HG03135 (cell line): ENCODE results near the gene ZNF217.
"Not testable (repeated sequence)": the region's sequence is repeated elsewhere in the genome, so short reads cannot be mapped to it uniquely, and the experiment has no call there.

Experiments
- ATAC-seq: cut with Tn5 transposase; IDR thresholded peaks from one replicate; pipeline ENCODE4 v1.9.1; 2021; ENCODE audit warnings: mild to moderate bottlenecking, moderate library complexity; ENCODE audit not compliant: unreplicated experiment

ZNF217 gene

DNA sequence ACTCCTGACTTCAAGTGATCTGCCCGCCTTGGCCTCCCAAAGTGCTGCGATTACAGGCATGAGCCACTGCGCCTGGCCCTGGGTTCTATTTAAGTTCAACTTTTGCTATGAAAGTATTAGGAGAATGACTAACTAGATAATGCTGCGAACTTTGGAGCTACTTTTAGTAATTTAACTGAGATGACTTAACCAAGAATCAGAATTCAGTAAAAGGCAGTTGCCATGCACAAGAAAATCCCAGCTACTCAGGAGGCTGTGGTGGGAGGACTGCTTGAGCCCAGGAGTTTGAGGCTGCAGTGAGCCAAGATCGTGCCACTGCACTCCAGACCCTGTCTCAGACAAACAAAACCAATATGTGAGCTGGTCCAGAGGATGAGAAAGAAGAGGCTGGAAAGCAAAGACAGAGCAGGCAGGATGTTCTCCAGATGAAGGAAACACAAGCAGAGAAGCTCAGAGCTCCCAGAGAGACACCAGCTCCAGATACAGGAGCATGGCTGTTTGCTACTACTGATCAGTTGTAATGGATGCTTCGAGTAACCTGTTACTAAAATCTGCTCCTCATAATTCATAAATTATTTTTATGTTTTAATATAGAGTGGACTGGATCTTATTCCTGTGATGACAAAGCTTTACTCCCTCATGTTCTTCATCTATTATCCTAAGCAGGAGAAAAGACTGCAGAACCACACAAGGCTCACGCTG, 23.9 kb downstream of the ZNF217 start:
- no peak for ATAC-seq

DNA sequence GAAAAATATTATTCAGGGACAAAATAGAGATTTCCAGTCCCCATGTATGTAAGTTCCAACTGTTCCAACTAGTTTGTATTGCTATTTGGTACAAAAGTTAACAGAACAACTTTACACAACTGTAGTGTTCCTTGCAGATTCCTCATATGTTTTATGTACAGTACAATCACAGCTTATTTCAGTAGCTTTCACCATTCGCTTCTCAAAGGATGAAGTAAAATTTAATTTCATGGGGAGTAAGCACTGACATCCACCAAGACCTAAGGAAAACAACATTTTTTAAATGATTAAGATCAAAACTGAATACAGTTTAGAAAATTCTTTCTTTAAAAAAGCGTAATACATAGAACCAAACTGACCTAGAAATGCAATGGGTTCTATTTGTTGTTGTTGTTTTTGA, 24.6 kb downstream of the ZNF217 start:
- no peak for ATAC-seq

DNA sequence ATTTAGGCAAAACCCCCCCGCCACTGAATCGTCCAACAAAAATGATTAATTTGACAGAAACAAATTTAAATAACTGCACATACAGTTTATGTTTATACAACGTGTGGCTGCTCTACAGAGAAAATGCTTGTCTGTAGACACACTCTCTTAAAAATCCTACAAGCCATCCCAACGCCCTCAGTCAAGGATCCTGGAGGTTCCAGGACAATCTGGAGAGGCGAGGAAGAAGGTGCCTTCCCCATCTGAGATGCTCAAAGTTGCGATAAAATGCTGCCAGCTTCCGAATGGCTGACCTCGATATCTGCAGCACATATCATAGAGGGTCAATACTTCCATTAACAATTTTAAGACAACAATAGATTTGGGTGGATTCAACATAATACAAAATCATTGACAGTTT, 25.3 kb downstream of the ZNF217 start:
- no peak for ATAC-seq

DNA sequence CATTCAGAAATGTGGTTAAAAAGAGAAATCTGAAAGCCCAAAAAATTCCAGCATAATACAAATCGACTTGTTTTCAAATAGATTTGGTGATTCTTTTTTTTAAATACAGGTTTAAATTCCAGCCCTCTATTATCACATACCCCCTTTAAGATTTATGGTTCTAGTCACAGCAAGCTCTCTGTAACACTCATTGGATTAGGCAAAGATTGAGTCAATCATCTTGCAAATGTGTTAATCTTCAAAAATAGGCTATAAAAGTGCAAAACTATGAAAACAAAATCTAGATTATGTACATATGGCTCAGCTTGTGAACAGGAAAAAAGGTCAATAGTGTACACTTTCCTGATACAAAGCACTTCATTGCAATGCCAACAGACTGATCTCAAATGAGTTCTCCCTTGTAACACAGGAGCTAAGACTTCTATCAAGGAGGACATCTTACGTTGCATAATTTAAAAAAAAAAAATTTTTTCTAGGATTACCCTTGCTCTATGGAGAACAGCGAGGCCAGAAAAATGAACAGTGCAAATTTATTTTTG, 26.2 kb downstream of the ZNF217 start:
- ATAC-seq: no peak

DNA sequence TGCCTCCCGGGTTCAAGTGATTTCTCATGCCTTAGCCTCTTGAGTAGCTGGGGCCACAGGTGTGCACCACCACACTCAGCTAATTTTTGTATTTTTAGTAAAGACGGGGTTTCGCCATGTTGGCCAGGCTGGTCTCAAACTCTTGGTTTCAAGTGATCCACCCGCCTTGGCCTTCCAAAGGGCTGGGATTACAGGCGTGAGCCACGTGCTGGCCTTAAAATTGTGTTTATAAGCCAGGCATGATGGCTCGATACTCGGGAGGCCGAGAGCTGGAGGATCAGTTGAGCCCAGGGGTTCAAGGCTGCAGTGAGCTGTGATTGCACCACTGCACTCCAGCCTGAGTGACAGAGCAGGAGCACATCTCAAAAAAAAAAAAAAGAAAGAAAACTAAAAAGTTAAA, 27.0 kb downstream of the ZNF217 start:
- not testable (repeated sequence) for ATAC-seq

DNA sequence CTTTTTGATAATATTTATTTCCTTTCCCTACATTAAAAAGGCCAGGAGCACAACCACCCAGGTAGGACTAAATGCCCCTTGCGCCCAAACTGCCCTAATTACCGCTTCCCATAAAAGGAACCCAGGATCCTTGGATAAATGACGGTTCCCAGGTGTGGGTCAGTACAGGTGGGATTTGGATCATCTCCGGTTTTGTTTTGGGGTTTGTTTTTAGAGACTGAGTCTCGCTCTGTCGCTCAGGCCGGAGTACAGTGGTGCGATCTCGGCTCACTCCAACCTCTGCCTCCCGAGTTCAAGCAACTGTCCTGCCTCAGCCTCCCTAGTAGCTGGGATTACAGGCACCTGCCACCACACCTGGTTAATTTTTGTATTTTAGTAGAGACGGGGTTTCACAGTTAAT, 28.4 kb downstream of the ZNF217 start:
- ATAC-seq: no peak

DNA sequence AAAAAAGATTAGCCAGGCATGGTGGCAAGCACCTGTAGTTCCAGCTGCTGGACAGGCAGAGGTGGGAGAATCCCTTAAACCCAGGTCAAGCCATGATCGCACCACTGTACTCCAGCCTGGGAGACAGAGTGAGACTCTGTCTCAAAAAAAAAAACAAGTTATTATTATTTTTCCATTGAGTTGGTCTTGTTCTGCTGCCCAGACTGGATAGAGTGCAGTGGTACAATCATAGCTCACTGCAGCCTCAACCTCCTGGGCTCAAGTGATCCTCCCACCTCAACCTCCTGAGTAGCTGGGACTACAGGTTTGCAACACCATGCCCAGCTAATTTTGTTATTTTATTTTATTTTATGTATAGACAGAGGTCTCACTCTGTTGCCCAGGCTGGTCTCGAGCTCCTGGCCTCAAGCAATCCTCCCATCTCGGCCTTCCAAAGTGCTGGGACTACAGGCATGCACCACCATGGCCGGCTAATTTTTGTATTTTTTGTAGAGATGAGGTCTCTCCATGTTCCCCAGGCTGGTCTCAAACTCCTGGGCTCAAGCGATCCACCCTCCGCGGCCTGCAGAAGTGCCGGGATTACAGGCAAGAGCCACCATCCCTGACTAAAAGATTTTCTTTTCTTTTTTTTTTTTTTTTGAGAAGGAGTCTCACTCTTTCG, 31.4 kb downstream of the ZNF217 start:
- ATAC-seq: not testable (repeated sequence)

DNA sequence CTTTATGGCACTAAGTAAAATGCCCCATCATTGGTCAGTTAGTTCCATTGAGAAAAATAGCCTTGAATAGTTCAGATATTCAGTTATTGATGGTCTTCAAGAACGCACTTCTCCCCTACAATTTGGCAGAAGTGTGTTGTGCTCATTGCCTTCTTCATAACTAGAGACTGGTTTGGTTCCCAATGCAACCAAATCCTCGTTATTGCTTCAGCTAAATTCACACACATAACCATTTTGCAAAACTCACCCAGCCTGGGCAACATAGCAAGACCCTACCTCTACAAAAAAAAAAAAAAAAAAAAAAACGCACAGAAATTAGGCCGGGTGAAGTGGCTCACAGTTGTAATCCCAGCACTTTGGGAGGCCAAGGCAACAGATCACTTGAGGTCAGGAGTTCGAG, 32.1 kb downstream of the ZNF217 start:
- ATAC-seq: no peak

DNA sequence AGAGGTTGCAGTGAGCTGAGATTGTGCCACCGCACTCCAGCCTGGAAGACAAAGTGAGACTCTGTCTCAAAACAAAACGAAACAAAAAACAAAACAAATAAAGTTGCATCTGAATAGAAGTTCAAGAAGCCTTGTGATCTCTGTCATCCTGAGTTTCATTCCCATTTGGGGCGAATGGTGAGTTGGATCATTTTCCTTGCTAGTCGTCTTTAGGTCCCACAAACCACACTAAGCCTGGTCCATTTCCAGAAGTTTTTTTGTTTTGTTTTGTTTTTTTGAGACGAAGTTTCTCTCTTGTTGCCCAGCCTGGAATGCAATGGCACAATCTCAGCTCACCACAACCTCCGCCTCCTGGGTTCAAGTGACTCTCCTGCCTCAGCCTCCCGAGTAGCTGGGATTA, 33.8 kb downstream of the ZNF217 start:
- no peak for ATAC-seq

DNA sequence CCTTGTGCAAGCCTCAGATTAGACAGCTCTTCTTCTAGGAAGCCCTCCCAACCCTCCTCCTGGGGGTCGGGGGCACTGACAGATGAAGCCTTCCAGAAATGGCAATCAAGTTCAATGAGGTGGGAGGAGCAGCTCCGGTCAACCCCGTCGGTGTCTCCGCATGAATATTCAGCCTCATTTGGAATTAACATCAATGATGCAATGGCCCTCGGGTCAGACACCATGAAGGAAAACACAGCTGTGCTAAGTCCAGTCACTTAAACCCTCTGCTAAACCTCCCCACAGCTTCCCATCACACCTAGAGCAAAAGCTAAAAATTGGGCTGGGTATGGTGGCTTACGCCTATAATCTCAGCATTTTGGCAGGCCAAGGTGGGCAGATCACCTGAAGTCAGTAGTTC, 36.5 kb downstream of the ZNF217 start:
- ATAC-seq: no peak

DNA sequence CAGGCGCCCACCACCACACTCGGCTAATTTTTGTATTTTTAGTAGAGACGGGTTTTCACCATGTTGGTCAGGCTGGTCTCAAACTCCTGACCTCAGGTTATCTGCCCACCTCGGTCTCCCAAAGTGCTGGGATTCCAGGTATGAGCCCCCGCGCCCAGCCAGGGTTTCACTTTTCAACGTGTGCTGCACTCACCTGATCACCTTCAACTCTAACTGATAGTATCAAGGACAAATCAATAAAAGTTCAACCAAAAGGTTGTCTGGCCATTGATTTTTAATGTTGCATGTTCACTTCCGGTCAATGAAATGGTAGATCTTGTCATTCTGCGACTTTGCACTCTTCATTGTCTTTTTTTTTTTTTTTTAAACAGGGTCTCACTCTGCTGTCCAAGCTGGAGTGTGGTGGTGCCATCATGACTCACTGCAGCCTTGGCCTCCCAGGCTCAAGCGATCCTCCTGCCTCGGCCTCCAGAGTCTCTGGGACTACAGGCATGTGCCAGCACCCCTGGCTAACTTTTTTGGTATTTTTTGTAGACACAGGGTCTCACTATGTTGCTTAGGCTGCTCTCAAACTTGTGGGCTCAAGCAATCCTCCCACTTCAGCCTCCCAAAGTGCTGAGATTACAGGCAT, 37.3 kb downstream of the ZNF217 start:
- no peak for ATAC-seq

DNA sequence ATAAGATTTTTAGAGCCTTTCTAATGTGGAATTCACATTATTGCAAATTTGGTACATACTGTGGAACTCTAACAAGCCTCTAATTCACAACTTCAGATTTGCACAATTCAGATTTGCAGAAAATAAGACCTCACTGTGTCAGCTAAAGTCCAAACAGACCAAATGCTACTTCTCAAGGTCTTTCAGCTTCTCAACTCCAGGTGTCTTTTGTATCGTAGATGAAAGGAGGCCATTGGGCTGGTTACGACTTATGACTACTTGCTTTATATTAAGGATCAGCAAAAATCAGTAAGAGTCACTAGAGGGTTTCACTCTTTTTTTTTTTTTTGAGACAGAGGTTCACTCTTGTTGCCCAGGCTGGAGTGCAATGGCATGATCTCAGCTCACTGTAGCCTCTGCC, 37.8 kb downstream of the ZNF217 start:
- no peak for ATAC-seq

DNA sequence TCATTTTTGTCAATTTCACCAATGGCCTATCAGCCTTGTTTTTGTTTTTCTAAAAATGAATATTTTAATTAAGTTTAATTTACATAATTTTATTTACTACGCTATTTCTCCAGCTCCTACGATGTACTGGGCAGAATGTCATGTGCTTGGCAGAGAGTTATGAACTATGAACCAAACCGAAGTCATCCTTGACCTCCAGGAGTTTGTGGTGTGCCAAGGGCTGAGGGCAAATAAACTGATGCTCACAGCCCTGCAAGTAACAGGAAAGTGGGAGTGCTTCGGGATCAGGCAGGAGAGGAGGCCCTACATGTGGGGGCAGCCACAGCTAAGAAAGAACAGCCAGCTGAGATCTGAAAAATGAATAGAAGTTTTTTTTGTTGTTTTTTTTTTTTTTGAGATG, 38.6 kb downstream of the ZNF217 start:
- no peak for ATAC-seq

DNA sequence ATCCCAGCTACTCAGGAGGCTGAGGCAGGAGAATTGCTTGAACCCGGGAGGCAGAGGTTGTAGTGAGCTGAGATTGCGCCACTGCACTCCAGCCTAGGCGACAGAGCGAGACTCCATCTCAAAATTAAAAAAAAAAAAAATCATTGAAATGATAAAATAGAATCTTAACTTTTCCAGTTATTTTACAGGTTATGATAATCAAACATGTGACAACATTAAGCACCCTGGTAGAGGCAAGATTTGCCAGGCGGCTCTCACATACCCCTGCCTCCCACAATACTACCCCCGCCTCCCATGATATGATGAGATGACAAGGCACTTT, 41.1 kb downstream of the ZNF217 start:
- not testable (repeated sequence) for ATAC-seq

DNA sequence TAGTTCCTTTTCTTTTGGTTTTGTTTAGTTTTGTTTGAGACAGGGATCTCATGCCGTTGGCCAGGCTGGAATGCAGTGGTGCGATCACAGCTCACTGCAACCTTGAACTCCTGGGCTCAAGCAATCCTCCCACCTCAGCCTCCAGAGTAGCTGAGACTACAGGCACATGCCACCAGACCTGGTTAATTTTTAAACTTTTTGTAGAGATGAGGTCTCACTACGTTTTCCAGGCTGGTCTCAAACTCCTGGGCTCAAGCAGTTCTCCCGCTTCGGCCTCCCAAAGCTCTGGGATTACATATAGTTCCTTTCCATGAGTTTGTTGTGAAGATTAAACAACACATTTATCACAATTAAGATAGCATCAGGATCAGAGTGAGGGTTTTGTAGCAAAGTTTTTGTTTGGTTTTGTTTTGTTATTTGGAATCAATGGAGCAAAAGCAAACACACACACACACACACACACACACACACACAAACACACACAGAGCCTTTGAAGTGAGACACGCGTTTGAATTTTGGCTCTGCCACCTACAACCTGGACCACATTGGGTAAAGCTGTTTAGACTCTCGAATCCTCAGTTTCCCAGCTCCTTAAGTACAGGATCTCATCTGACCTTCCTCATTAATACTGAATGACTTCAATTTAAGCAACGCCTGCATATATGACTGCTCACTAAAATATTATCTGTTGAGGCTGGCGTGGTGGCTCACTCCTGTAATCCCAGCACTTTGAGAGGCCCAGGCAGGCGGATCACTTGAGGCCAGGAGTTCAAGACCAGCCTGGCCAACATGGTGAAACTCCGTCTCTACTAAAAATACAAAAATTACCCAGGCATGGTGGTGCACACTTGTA, 41.7 kb downstream of the ZNF217 start:
- not testable (repeated sequence) for ATAC-seq

DNA sequence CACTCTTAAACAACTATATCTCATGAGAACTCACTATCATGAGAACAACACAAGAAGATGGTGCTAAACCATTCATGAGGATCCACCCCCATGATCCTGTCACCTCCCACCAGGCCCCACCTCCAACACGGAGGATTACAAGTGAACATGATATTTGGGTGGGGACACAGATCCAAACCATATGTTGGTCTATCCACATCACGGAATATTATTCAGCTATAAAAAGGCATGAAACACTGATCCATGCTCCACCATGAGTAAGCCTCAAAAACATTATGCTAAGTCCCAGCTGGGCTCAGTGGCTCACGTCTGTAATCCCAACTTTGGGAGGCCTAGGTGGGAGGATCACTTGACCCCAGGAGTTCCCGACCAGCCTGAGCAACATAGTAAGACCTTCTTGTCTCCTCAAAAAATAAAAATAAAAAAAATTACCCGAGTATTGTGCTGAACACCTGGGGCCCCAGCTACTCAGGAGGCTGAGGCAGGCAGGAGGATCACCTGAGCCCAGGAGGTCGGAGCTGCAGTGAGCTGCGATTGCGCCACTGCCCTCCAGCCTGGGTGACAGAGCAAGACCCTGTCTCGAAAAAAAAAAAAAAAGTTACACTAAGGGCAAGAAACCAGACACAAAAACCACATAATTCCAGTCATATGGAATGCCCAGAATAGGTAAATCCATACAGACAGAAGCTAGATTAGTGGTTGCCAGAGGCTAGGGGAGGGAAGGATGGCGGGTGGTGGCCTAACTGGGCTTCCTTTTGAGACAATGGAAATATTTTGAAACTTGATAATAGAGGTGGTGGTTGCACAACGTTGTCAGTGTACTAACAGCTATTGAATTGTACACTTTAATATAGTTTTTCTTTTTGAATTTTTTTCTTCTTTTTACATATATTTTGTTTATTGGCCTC, 43.1 kb downstream of the ZNF217 start:
- no peak for ATAC-seq

DNA sequence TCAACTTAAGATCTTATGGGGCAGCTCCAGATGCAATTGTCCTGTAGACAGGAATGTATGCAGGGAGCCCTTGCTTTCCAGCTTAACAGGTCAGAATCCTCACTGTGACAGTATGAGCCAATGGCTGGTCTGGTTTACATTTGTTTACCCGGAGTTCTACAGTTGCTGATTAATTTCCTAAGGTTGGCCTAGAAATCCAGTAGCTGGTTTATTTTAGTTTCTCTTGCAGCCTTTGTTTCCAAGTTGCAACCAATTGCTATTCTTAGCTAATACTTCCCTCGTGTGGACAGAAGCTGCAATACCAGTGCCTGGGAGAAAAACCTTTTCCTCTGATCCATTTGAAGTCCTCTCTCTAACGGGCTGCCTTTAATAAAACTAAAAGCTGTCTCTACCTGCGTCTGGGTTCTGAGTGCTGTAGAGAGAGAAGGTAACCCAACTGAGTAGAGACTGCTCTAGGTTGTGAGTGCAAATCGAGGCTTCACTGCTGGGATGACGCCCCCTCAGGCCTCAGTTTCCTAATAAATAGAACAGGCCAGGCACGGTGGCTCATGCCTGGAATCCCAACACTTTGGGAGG, 45.9 kb downstream of the ZNF217 start:
- ATAC-seq: no peak

DNA sequence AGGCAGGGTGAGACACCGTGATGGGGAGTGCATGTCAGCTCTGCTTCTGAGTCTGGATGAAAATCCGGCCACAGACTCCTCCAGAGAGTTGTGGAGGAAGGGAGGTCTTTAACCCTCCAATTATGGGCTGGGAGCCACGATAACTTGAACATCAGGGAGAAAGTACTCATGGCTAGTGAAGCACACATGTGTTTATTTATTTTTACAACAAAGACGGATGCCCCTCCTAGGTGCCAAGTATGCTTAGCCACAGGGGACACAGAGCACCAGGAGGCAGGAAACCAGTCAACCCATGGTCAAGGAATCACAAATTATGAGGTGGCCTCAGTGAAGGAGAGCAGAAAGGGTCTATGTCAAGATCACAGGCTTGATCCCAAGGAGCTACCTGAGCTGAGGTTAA, 54.1 kb downstream of the ZNF217 start:
- ATAC-seq: no peak

DNA sequence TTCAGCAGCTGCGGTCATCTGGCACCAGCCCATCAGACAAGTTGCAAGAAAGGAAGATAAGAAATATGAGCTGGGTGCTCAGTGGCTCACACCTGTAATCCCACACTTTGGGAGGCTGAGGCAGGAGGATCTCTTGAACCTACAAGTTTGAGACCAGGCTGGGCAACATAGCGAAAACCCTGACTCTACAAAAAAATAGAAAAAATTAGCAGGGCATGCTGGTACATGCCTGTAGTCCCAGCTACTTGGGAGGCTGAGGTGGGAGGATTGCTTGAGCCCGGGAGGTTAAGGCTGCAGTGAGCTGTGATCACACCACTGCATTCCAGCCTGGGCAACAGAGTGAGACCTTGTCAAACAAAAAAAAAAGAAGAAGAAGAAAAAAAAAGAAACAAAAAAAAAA, 57.3 kb downstream of the ZNF217 start:
- not testable (repeated sequence) for ATAC-seq

DNA sequence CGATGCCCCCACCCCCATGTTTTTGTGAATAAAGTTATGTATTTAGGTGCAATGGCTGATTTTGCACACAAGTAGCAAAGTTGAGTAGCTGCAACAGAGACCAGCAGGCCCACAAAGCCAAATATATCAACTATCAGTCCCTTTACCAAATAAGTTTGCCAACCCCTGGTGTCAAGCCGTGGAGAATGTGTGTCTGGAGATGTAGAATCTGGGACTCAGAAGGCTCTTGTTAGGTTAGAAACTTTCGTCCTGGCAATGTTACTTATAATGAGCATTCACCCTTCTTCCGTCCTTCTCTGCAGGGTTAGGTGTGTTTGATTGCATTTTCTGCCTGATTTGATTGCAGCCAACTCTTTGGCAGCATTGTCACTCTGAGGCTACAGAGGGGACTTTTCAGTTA, 57.8 kb downstream of the ZNF217 start:
- ATAC-seq: no peak
